Stimulated activated naive CD8-positive, alpha-beta T cell treated with anti-CD3 and anti-CD28 coated beads, Interleukin-15, Interleukin-2, amounts not matched to agents 100 ng/mL and 50 ng/mL, for 24 hours (primary cell): ENCODE data around the gene PUSL1.

Experiments used
- H3K27ac Mint-ChIP-seq: one replicate; pipeline ENCODE4 v1.8.0; 2021; ENCODE audit warnings: mild to moderate bottlenecking, mixed read lengths
- H3K27me3 Mint-ChIP-seq: one replicate; pipeline ENCODE4 v1.8.0; 2021; ENCODE audit warnings: mixed read lengths
- H3K36me3 Mint-ChIP-seq: one replicate; pipeline ENCODE4 v1.8.0; 2021; ENCODE audit warnings: low read depth, mixed read lengths
- H3K4me1 Mint-ChIP-seq: one replicate; pipeline ENCODE4 v1.8.0; 2021; ENCODE audit warnings: low read depth, mixed read lengths
- H3K4me3 Mint-ChIP-seq: one replicate; pipeline ENCODE4 v1.8.0; 2021; ENCODE audit warnings: mild to moderate bottlenecking, mixed read lengths
- H3K9me3 Mint-ChIP-seq: one replicate; pipeline ENCODE4 v1.8.0; 2021; ENCODE audit warnings: mixed read lengths

Gene PUSL1

DNA sequence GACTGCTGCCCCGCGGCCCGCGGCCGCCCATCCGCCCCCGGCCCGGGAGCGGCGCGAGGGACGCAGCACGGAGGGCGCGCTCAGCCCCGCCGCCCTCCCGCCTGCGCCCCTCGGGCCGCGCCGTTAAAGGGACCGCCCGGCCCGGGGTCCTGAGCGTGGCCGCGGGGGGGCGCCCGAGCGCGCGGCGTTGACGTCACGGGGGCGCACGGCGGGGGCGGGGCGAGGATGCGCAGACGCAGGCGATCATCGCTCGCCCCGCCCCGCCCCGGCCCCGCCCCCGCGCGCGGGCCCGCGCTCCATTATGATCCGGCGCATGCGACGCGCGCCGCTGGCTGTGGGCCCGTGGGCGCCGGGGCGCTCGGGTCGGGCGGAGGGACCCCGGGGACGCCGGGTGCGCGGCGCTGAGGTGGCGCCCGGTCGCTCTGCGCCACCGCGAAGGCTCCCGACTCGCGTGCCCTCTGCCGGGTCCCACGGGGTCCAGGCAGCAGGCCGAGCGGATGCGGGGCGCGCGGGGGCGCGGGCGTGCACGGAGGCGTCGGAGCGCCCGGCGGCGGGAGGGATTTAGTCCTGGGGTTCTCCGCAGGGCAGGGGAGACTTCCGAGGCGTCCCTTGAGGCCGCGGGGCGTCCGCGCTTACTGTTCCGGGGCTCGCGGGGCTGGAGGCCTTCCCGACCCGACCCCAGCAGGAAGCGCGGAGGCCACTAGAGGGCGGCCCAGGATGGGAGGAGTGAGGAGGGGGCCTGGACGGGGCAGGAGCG, 41.0 kb downstream of the PUSL1 start, which contains the start of gene DVL1:
TSS of gene DVL1 (minus strand) at position 163 of the 757 bp plus-strand sequence. CDS start 353 bp downstream, outside the sequence.
- no peak within 1 kb of the TSS for H3K27ac Mint-ChIP-seq
- H3K4me3 Mint-ChIP-seq: peak within 1 kb of the TSS; percentile 78

DNA sequence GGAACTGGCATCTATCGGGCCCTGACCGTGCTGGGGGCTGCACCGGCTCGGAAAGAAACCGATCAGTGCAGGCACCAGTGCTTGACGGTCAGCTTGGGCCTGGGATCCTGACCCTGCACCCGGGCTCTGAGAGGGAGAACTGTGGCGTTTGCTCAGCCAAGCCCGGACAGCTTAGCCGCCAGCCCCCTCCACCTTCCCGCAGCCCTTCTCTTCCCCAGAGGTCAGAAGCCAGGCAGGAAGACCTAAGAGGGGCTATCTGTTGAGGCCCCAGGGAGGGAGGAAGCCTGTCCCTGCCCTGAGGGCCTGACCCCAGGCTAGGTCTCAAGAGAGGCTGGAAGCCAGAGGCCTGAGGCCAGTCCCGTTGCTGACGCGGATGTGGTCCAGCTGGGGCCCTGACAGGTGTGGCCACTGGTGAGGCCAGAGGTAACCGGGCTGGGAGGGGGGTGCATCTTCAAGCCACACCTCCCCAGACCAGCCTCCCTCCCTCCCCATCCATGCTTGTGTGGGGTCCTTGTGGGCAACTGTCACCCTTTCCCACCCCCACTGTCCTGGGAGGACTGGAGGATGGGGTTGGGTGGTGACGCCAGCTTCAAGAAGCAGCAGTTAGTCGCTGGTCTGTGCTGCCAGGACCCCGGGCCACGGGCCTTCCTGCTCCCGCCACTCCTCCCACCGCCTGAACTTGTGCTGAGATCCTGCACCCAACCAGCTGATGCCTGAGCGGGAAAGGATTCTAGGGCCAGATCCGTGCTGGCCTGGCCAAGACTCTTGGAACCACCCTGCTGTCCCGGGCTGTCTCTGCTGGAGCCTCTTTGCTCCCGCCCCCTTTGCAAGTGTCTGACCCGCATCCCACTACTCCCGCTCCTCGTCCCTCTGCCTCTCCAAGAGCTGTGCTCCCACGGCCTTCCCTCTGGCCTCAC, 43.4 kb downstream of the PUSL1 start:
- H3K4me1 Mint-ChIP-seq: peaks cover 24% of the 10 kb centered on the region
- H3K27me3 Mint-ChIP-seq: peaks cover 17% of the 10 kb centered on the region
- H3K27ac Mint-ChIP-seq: peak overlapping the region; percentile 51

More for the DNA sequence above, 41.0 kb downstream of the PUSL1 start, which contains the start of gene DVL1:
- Mint-ChIP-seq H3K9me3 (no peaks in the 10 kb centered on the region), H3K36me3 (no peaks in the 10 kb centered on the region), H3K4me1 (peaks cover 37% of the 10 kb centered on the region), H3K27me3 (peaks cover 17% of the 10 kb centered on the region)

DNA sequence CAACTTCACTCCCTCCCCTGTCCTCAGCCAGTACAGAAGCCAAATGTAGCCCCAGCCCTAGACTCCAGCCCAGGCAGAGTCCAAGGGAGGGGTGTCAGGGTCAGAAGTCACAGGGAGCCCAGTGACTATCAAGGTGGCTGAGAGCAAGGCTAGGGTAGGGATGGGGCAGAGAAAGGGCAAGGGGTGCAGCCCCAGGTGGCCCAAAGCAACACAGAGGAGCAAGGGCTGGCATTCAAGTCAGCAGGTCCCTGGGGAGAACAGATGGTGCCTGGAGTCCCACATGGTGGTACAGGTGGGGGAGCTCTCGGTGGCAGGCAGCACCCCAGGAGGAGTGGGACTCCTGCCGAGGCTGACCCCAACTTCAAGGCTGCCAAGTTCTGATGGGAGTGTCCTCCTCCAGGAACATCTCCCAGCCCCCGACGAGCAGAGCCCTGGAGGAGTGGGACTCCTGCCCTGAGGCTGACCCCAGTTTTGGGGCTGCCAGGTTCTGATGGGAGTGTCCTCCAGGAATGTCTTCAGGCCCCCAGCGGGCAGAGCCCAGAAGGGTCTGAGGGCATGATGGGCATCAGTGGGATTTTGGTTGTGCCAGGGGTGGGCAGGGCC, 44.5 kb downstream of the PUSL1 start:
- H3K36me3 Mint-ChIP-seq: no peaks in the 10 kb centered on the region
- H3K27ac Mint-ChIP-seq: no peak overlapping the region
- H3K27me3 Mint-ChIP-seq: peaks cover 17% of the 10 kb centered on the region
- no peaks in the 10 kb centered on the region for H3K9me3 Mint-ChIP-seq
- peaks cover 13% of the 10 kb centered on the region for H3K4me1 Mint-ChIP-seq
- no peak overlapping the region for H3K4me3 Mint-ChIP-seq

More for the DNA sequence above, 43.4 kb downstream of the PUSL1 start:
- Mint-ChIP-seq H3K36me3 (no peaks in the 10 kb centered on the region), H3K9me3 (no peaks in the 10 kb centered on the region), H3K4me3 (peak overlapping the region; percentile 47)

DNA sequence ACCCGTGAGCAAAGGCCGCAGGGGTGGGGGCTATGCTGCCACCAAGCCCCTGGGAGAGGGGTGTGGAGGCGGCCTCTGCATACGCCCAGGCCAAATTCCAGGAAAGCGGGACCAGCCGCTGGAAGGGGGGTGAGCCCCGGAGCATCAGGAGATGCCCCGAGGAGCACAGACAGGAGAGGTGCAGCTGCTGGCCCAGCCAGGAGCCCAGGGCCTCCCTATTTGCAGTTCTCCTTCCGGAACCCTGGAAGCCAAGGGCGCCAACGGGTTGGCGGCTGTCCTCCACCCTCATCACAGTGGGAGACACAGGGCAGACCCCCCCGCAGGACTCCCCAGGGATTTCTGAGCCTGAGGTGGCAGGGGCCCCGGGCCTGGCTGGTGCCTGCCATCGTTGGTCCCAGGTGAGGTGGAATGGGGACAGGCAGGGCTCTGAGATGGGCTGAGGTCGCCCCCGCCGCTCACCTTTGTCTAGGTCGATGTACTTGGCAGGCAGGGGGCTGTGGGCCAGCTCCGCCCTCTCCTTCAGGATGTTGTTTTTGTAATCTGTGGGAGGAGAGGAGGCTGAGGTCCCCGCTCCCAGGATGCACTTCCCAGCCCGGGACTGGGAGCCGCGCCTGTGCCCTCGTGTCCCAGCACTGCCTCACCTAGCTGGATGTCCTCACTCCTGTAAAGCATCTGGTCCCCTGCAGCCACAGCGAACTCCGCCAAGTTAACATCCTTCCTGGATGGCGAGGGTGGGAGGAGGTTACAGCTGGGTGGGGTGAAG, 45.2 kb downstream of the PUSL1 start:
- Mint-ChIP-seq H3K36me3 (no peaks in the 10 kb centered on the region), H3K4me3 (no peak overlapping the region), H3K27ac (no peak overlapping the region), H3K9me3 (no peaks in the 10 kb centered on the region), H3K4me1 (peaks cover 14% of the 10 kb centered on the region), H3K27me3 (peaks cover 17% of the 10 kb centered on the region)

DNA sequence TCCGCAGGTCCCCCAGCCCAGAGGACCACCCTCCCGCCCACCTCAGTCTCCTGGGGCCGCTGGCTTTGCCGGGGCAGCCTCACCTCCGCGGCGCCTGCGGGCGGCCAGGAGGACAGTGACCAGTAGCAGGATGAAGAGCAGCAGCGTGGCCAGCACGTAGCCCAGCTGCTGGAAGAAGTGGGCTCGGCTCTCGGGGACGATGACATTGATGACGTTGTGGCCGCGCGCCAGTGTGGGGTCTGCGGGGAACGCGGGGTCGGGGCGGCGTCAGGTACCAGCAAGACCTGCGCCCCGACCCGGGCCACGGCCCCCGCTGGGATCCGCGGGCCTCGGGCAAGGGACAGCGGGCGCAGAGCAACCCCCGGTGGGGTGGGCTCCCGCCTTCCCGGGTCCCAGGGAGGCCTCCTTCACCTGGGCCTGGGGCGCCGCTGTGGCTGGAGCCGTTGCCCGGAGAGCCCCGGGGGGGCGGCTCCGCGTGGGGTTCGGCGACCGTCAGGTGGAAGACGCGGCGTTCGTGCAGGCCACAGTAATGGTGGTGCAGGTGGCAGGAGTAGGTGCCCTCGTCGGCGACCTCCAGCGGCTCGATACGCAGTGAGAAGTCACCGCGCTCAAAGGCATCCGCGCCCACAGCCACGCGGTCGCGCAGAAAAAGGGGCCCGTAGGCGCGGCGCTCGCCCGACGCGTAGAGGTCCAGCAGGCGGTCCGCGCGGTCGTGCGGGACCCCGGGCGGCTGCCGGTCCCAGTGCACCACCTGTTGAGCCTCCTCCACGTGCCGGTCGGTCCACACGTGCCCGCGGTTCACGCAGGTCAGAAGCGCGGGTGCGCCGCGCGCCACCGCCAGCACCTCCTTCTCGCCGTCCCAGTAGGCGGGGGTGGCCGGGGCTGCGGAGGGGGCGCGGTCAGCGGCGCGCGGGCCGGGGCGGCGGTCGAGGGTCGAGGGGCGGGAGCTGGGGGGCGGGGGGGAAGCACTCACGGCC, 46.2 kb downstream of the PUSL1 start:
- H3K4me1 Mint-ChIP-seq: peaks cover 24% of the 10 kb centered on the region
- no peak overlapping the region for H3K27ac Mint-ChIP-seq
- H3K36me3 Mint-ChIP-seq: no peaks in the 10 kb centered on the region
- peaks cover 17% of the 10 kb centered on the region for H3K27me3 Mint-ChIP-seq
- H3K9me3 Mint-ChIP-seq: no peaks in the 10 kb centered on the region
- no peak overlapping the region for H3K4me3 Mint-ChIP-seq

DNA sequence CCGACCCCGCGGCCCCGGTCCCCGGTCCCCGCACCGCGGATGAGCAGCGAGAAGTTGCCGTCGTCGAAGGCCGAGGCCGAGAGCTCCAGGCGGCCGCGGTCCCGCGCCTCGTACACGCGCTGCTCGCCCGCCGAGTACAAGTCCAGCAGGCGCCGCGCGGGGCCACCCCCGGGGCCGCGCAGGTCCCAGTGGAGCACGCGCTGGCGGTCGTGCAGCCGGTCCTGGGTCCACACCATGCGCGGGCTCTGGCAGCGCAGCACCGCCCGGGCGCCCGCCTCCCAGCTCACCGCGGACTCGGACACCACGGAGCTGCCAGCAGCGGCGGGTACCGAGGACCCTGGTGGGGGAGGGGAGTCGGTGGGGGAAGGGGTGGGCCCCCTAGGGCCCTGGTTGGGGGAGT, 47.0 kb downstream of the PUSL1 start:
- Mint-ChIP-seq H3K27ac (no peak overlapping the region), H3K9me3 (no peaks in the 10 kb centered on the region), H3K27me3 (peaks cover 17% of the 10 kb centered on the region), H3K36me3 (no peaks in the 10 kb centered on the region), H3K4me3 (no peak overlapping the region), H3K4me1 (peaks cover 24% of the 10 kb centered on the region)

DNA sequence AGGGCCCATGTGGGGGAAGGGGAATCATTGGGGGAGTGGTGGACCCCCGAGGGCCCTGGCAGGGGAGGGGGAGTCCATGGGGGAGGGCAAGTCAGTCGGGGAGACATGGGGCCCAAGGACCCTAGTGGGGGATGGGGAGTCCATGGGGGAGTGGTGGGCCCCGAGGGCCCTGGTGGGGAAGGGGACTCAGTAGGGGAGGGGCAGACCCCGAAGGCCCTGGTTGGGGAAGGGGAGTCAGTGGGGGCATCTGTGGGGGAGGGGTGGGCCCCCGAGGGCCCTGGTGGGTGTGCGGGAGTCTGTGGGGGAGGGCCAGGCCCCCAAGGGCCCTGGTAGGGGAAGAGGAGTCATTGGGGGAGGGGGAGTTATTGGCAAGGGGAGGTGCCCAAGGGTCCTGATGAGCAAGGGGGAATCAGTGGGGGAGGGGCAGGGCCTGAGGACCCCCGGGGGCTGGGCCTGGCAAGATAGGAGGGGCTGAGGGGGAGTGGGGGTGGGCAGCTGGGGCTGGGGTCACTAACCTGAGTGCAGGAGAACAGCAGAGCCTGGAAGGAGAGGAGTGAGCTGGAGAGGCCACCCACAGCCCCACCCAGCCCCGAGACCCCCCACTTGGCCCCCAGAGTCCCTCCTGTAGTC, 47.9 kb downstream of the PUSL1 start:
- H3K4me1 Mint-ChIP-seq: peaks cover 24% of the 10 kb centered on the region

DNA sequence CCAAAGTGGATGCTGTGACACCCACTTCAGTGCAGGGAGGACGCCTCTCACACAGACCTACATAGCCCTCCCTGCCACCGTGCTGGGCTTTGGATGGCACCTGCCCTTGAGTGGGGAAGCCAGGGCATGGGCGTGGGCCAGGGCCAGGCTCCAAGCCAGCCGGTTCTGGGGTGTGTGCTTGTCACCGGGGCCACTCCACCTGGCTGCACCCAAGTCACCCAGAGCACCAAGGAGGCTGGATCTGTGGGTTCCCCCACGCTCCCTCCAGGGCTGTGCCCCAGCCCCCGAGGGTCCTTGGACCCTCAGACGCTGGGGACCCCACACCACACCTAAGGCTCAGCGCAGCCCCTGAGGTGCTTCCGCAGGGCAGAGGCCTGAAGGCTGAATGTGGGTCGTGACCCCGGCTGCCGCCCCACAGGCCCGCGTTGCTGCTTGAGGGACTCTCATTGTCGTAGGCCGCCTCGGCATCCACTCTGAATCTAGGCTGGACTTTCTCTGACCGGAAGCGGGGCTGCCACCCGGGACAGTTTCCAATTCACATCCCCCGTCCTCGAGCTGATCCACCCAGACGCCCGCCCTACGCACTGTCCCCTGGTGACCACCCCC, 48.5 kb downstream of the PUSL1 start:
- H3K4me1 Mint-ChIP-seq: peaks cover 24% of the 10 kb centered on the region
- no peak overlapping the region for H3K4me3 Mint-ChIP-seq
- H3K36me3 Mint-ChIP-seq: no peaks in the 10 kb centered on the region
- H3K27ac Mint-ChIP-seq: no peak overlapping the region
- H3K27me3 Mint-ChIP-seq: peaks cover 21% of the 10 kb centered on the region
- no peaks in the 10 kb centered on the region for H3K9me3 Mint-ChIP-seq

More for the DNA sequence above, 47.9 kb downstream of the PUSL1 start:
- no peak overlapping the region for H3K4me3 Mint-ChIP-seq
- no peaks in the 10 kb centered on the region for H3K36me3 Mint-ChIP-seq
- H3K27ac Mint-ChIP-seq: no peak overlapping the region
- peaks cover 21% of the 10 kb centered on the region for H3K27me3 Mint-ChIP-seq
- no peaks in the 10 kb centered on the region for H3K9me3 Mint-ChIP-seq

DNA sequence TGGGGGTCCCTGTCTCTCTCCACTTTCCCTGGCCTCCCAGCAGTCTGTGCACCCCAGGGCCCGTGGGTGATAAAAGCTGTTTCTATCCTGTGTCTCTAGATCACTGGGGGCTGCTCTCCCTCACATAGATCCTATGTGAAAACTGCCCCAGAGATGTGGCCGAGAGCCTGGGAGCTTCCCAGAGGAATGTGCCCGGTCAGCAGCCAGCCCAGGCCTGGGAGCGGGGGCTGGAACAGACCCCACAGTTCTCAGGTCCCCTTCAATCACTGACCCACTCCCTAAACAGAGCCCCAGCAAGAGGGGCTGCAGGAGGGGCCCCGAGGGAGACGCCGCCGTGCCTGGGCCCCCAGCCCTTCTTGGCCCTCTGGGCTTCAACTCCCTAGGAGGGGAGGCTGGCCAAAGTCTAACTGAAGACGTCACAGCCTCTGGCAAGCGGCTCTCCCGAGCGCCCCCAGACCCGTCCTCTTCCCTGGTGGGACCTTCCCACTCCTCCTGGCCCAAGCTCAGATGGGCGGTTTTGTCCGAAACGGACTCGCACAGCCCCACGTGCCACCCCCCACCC, 49.6 kb downstream of the PUSL1 start:
- H3K4me3 Mint-ChIP-seq: no peak overlapping the region

DNA sequence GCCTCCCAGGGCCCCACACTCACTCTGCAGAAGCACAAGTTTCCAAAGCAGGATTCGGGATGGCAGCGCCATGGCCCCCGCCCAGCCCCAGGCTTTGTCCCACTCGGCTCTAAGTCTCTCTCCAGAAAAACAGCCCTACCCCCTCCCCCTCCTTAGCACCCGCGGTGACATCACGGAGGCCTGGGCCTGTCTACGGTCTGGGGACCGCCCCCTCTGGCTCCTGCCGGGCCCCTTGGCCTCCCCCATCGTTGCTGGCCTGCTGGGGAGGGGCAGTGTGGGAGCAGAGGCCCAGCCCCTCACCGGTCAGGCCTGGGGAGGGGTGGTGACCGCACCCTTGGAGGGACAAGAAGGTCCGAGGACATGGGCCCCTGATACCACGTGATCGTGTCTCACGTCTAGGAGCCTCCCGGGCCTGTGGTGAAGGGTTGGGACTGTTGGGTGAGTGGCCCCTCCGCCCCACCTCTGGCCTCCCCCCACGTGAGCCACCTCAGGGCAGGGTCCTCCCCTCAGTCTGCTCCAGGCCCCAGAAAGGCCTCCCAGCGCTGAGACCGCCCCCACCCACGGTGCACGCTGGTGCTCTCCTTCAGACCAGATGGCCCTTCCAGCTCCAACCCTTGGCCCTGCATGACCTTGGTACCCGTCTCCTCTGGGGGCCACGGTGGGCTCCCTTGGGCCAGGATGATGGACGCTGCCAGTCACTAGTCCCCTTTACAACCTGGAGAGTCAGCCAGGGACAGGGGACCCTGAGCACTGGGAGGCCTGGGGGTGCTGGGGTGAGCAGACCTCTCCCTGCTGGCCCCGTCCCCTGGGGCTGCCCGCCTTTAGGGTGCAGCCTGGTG, 50.3 kb downstream of the PUSL1 start, which contains the start of gene MXRA8:
TSS of gene MXRA8 (minus strand) at position 123 of the 839 bp plus-strand sequence. CDS start at position 72, 51 bp downstream.
- H3K27ac Mint-ChIP-seq: peak within 1 kb of the TSS; percentile 16
- H3K4me3 Mint-ChIP-seq: no peak within 1 kb of the TSS
- H3K36me3 Mint-ChIP-seq: no peaks in the 10 kb centered on the region
- peaks cover 11% of the 10 kb centered on the region for H3K27me3 Mint-ChIP-seq
- H3K9me3 Mint-ChIP-seq: no peaks in the 10 kb centered on the region
- H3K4me1 Mint-ChIP-seq: peaks cover 14% of the 10 kb centered on the region

More for the DNA sequence above, 49.6 kb downstream of the PUSL1 start:
- Mint-ChIP-seq H3K27ac (no peak overlapping the region), H3K27me3 (peaks cover 13% of the 10 kb centered on the region), H3K9me3 (no peaks in the 10 kb centered on the region), H3K36me3 (no peaks in the 10 kb centered on the region), H3K4me1 (peaks cover 14% of the 10 kb centered on the region)

DNA sequence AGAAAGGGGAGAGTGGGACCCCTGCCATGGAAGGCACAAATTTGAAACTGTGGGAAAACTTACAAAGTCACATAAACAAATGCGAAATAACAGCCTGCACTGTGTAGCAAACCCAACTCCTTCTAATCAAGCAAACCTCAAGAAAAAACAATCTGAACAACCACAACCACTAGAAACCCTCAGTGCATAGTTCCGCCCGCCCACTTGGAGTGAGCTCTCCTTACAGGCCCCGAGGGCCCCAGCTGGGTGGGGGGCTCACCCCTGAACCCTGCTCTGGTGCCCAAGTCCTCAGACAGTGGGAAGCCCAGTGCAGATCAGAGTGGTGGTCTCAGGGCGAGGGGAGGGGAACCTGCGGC, 50.9 kb downstream of the PUSL1 start:
- Mint-ChIP-seq H3K36me3 (no peaks in the 10 kb centered on the region), H3K27me3 (peaks cover 5% of the 10 kb centered on the region), H3K4me1 (peaks cover 14% of the 10 kb centered on the region), H3K27ac (peak overlapping the region; percentile 16), H3K9me3 (no peaks in the 10 kb centered on the region), H3K4me3 (no peak overlapping the region)
